ENCODE data around the gene GNPDA1. TPM values are rescaled to one million over a fixed set of nuclear protein-coding genes. Genes with fewer than 3 reads are reported as not detected.

Gene GNPDA1
- total and polyA plus RNA-seq, 10 of the 15 experiments (the other 5 are each of a cell fraction or from before 2014, with no cell fraction given): 1.0 to 11.9 (median 3.9) TPM

DNA sequence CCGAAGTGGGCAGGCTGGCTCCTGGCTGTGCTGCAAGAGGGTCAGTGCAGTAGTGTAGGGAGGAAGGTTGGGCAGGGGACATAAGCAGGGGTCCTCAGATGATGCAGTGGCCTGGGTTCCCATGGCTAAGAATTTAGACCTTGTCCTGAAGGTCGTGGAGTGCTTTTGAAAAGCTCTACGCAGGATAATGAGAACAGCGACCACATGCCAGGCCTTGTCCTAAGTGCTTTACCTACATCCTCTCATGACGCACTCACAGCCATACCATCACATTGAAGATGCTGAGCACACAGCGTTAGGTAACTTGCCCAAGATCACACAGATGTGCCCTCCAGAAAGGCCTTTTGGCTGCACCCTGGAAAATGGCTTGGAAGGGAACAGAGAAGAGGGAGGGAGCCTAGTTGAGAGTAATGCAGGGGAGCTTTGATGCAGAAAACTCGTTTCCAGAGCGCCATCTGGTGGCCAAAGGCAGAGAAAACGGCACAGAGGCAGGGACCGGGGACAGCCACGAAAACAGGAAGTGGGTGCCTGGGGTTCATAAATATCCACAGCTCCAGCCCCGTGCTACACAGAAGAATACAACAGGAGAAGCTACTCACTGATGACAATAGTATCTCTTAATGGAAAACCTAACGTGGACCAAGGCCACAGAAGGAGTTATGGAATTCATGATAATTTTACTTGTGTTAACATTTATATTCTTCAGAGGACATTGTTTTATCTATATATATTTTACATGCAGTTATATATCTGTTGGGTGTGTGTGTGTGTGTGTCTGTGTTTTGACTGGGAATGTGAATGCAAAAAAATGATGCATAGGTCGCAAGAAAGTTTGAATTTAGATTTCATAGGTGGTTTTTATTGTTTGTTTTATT, 52.1 kb downstream of the GNPDA1 start (continued):
- TF ChIP-seq MXI1 (IDR thresholded peaks at IDR 0.05; ENCODE audit: low read depth, low read length): peak; percentile 47; the same call in 1 of the 2 replicates
- TF ChIP-seq POU2F2 (IDR thresholded peaks at IDR 0.05; ENCODE audit: borderline replicate concordance, low read depth, low read length): peak; percentile 49; the same call in 1 of the 3 replicates
- TF ChIP-seq TARDBP (IDR thresholded peaks at IDR 0.05; ENCODE audit: borderline replicate concordance): no peak
- TF ChIP-seq SUPT20H (IDR thresholded peaks at IDR 0.05; ENCODE audit: borderline replicate concordance, control insufficient read depth, low read depth, low read length): no peak
- TF ChIP-seq IKZF1 (conservative IDR thresholded peaks at IDR 0.05): peak; percentile 22; the same call in 1 of the 2 replicates
- TF ChIP-seq, protein P1, sequence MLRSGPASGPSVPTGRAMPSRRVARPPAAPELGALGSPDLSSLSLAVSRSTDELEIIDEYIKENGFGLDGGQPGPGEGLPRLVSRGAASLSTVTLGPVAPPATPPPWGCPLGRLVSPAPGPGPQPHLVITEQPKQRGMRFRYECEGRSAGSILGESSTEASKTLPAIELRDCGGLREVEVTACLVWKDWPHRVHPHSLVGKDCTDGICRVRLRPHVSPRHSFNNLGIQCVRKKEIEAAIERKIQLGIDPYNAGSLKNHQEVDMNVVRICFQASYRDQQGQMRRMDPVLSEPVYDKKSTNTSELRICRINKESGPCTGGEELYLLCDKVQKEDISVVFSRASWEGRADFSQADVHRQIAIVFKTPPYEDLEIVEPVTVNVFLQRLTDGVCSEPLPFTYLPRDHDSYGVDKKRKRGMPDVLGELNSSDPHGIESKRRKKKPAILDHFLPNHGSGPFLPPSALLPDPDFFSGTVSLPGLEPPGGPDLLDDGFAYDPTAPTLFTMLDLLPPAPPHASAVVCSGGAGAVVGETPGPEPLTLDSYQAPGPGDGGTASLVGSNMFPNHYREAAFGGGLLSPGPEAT (IDR thresholded peaks at IDR 0.05; ENCODE audit: low read depth): peak; percentile 35; the same call in 1 of the 2 replicates
- no peak for TF ChIP-seq WRNIP1 (IDR thresholded peaks at IDR 0.05; ENCODE audit: borderline replicate concordance, low read depth, low read length)
- peak; percentile 99 for TF ChIP-seq SPI1 (IDR thresholded peaks at IDR 0.05; ENCODE audit: borderline replicate concordance, insufficient read depth, low read depth, low read length)
- TF ChIP-seq SMC3 (IDR thresholded peaks at IDR 0.05; ENCODE audit: borderline replicate concordance, low read length): peak; percentile 94
- TF ChIP-seq YY1 (IDR thresholded peaks at IDR 0.05; ENCODE audit: low read depth, low read length): peak; percentile 74
- TF ChIP-seq, protein P2, sequence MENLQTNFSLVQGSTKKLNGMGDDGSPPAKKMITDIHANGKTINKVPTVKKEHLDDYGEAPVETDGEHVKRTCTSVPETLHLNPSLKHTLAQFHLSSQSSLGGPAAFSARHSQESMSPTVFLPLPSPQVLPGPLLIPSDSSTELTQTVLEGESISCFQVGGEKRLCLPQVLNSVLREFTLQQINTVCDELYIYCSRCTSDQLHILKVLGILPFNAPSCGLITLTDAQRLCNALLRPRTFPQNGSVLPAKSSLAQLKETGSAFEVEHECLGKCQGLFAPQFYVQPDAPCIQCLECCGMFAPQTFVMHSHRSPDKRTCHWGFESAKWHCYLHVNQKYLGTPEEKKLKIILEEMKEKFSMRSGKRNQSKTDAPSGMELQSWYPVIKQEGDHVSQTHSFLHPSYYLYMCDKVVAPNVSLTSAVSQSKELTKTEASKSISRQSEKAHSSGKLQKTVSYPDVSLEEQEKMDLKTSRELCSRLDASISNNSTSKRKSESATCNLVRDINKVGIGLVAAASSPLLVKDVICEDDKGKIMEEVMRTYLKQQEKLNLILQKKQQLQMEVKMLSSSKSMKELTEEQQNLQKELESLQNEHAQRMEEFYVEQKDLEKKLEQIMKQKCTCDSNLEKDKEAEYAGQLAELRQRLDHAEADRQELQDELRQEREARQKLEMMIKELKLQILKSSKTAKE (IDR thresholded peaks at IDR 0.05; ENCODE audit: low read depth, poor library complexity, severe bottlenecking): no peak
- TF ChIP-seq HDAC2 (IDR thresholded peaks at IDR 0.05): no peak
- TF ChIP-seq NBN (IDR thresholded peaks at IDR 0.05): 0 out of 2 replicates have a peak, but pooled peaks have one; percentile 61

Data from GM12878 (cell line).